HFF-Myc (cell line): ENCODE measurements around the gene PLCD4.

Experiments
- DNase-seq: peaks from one replicate; pipeline ENCODE4 v3.0.0-alpha.2; 2011; ENCODE audit warnings: low read depth; ENCODE audit errors: extremely low read depth
- H3K4me3 ChIP-seq: replicated peaks from 2 replicates; pipeline ENCODE4 v1.5.1; 2011; ENCODE audit warnings: low read depth, mild to moderate bottlenecking, control low read depth, low read length
- TF ChIP-seq, protein P1 (sequence below): IDR thresholded peaks from 2 replicates; pipeline ENCODE4 v1.5.1; 2012; ENCODE audit warnings: mild to moderate bottlenecking, low read depth, low read length, control low read depth; ENCODE audit errors: missing control alignments

Gene PLCD4

DNA sequence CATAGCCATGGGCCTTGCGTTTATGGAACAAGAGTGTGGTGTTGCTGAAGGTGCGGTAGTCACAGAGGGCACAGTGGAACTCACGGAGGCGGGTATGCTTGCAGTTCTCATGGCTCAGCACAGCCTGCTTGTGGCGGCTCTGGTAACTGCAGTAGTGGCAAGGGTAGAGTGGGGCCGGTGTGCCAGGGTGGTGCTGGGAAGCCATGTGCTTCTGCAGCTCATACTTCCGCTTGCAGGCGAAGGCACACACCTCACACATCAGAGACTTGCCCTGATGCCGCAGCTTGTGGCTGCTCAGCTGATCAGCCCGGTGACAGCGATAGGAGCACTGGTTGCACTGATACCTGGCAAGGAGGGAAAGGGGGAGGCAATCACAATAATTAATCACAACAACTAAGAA lies 37.0 kb downstream of the PLCD4 start:
- no peak for DNase-seq
- no peak overlapping the region for H3K4me3 ChIP-seq
- TF ChIP-seq, protein P1, sequence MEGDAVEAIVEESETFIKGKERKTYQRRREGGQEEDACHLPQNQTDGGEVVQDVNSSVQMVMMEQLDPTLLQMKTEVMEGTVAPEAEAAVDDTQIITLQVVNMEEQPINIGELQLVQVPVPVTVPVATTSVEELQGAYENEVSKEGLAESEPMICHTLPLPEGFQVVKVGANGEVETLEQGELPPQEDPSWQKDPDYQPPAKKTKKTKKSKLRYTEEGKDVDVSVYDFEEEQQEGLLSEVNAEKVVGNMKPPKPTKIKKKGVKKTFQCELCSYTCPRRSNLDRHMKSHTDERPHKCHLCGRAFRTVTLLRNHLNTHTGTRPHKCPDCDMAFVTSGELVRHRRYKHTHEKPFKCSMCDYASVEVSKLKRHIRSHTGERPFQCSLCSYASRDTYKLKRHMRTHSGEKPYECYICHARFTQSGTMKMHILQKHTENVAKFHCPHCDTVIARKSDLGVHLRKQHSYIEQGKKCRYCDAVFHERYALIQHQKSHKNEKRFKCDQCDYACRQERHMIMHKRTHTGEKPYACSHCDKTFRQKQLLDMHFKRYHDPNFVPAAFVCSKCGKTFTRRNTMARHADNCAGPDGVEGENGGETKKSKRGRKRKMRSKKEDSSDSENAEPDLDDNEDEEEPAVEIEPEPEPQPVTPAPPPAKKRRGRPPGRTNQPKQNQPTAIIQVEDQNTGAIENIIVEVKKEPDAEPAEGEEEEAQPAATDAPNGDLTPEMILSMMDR: no peak

DNA sequence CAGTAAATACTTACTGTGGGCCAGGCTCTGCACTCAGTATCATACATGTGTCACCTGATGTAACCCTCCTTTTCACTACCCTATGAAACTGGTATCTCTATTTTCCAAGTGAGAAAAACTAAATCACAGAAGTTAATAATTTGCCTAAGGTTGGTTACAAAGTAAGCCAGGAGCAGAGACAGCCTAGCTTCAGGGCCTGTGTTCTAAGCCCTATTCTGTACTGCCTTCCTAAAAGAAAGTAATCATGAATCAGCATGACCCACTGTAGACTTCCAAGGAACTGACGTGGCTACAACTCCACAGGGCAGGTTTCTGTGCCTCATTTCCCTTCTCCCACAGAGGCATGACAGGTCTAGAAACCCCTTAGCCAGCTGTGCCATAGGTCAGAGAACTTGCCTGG lies 37.4 kb downstream of the PLCD4 start:
- DNase-seq: no peak
- no peak overlapping the region for H3K4me3 ChIP-seq
- TF ChIP-seq, protein P1: no peak

DNA sequence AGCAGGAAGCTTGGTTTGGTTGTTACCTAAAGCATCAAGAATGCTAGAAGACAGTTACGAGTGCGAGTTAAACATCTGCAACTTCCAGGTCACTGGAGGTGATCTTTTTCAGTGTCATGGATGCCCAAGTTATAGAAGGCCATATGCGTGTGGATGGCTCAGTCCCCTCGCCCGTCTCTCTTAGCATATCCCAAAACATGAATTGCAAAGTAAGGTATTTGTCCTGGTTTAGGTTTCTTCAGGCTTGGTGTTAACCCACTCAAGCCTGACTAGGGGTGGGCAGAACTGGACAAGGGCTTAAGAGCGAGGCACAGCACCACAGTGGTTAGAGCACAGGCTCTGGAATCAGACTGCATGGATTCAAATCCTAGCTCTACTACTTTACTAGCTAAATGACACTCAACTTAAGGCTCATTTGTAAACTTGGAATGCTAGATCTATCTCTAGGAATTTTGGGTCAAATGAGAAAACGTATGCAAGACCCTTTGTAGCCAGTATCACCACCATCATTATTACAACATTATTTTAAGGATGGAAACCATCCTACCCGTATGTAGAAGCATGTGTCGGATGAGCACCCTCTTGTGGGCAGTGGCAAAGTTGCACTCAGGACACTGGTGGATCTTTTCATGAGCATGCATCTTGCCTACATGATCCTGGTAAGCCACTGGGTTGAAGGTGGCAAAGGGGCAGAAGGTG lies 40.5 kb downstream of the PLCD4 start:
- TF ChIP-seq, protein P1: peak; percentile 90
- no peak overlapping the region for H3K4me3 ChIP-seq
- no peak for DNase-seq

DNA sequence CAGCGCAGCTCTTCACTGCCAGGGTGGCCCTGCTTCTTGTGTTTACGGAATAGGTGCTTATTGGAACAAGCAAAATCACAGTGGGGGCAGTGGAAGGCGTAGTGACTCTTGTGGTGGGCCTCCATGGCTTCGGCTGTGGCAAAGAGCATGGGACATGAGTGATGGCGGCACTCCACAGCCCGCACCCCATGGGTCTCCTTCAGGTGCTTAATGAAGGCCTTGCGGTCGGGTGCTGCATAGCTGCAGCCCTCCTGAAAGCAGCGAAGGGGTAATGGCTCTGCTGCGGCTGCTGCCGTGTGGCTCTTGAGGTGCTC lies 41.0 kb downstream of the PLCD4 start:
- no peak overlapping the region for H3K4me3 ChIP-seq
- DNase-seq: no peak
- TF ChIP-seq, protein P1: no peak

DNA sequence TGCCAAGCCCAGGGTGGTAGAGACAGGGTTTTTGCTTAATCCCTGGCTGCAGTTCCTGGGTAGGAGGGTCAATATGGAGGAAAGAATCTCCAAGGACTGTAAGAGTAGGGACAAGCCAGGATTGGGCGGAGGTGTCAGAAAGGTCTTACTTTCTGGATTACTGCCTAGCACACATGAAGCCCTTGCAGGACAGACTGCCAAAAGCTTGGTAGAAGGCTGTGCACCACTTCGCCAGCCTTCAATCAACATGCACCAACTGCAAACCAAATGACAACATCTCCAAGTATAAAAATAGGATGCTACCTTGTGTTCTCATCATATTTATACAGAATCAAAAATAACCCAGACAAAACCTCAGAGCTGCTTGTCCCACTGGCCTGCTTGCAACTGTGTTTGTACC lies 48.1 kb downstream of the PLCD4 start:
- DNase-seq: no peak
- TF ChIP-seq, protein P1: no peak

DNA sequence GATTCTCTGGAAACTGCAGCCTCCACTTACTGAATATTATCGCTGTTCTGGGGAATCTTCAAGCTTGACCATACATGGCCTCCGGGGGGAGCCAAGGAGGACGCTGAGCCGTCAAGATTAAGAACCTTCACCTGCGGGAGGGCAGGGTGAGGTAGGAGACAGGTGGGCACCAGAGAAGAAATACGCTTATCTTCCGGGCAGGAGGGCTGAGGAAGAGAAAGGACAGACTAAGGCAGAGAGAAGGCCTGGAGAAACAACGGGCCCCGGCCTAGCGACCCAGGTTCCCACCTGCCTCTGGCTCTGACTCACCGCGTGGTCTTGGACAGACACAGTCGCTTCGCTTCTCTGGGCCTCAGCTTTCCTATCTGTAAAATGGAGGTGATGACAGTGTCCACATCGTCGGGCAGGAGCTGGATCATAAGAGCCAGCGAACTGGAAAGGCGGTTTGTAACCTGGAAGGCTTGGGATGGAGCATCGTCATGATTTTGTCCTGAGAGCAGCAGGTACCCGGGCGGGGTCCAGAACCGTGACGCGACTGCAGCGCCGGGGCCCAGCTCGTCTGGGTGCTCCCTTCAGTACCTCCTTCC lies 51.1 kb downstream of the PLCD4 start:
- no peak for DNase-seq
- TF ChIP-seq, protein P1: peak; percentile 53
- H3K4me3 ChIP-seq: peak overlapping the region; percentile 78

More for the DNA sequence above, 48.1 kb downstream of the PLCD4 start:
- no peak overlapping the region for H3K4me3 ChIP-seq
